Measurements from ENCODE around the gene GEMIN7. TPM values are rescaled to one million over a fixed set of nuclear protein-coding genes. Genes with fewer than 3 reads are reported as not detected.

GEMIN7 gene
- total RNA-seq, 3 donors from 2014 or later = 21.3 to 35.1 (median 22.1) TPM

DNA sequence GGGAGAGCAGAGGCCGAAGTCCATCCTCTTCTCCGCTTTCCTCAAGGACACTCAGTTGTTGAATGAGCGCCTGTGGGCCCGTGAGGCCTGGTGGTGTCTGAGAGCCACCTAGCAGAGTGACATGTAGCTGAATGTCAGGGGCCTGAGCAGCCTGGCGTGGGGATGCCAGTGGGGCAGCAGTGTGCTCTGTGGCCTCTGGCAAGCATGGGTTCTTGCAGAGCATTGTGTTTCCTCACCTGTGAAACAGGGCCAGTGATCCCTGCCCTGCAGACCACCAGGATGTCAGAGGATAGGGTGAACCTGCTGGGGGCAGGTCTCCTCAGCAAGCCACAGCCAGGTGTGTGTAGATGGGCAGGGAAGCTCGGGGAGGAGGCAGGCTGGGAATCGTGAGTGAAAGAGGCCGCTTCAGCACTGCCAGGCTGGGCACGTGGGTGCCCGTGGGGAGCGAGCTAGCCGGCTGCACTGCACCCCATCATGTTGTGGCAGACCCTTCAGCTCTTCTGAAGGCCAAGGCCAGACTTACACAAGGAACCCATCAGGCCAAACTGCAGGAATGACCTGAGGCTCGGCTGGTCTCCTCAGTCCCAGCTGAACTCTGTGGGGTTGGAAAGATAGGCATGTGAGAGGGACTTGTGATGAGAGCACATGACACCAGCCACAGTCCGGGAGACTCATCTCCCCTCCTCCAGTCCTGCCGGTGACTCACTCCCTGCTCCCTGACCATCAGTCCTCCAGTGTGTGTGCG lies 18.9 kb downstream of the GEMIN7 start:
- TF ChIP-seq POLR2AphosphoS5 (IDR thresholded peaks at IDR 0.05) (peak in 1 of 3 donors; percentile 46), POLR2A (IDR thresholded peaks at IDR 0.05) (no peak)
- no peaks in the 10 kb centered on the region for H3K27me3 ChIP-seq
- H3K36me3 ChIP-seq = no peaks in the 10 kb centered on the region
- H3K4me1 ChIP-seq = peaks cover 21 to 53% of the 10 kb centered on the region in 2 donors
- H3K9me3 ChIP-seq = no peaks in the 10 kb centered on the region
- peak overlapping the region in 2 of 3 donors; percentile 7 to 48 for H3K4me3 ChIP-seq
- intact Hi-C loops (cut with DNase I; ENCODE audit: low total_unique reads) = no loop called here
- DNase-seq (ENCODE audit: low spot score in 2 of 2) = peak; percentile 71 to 80
- H3K27ac ChIP-seq = peak overlapping the region; percentile 81 to 93

DNA sequence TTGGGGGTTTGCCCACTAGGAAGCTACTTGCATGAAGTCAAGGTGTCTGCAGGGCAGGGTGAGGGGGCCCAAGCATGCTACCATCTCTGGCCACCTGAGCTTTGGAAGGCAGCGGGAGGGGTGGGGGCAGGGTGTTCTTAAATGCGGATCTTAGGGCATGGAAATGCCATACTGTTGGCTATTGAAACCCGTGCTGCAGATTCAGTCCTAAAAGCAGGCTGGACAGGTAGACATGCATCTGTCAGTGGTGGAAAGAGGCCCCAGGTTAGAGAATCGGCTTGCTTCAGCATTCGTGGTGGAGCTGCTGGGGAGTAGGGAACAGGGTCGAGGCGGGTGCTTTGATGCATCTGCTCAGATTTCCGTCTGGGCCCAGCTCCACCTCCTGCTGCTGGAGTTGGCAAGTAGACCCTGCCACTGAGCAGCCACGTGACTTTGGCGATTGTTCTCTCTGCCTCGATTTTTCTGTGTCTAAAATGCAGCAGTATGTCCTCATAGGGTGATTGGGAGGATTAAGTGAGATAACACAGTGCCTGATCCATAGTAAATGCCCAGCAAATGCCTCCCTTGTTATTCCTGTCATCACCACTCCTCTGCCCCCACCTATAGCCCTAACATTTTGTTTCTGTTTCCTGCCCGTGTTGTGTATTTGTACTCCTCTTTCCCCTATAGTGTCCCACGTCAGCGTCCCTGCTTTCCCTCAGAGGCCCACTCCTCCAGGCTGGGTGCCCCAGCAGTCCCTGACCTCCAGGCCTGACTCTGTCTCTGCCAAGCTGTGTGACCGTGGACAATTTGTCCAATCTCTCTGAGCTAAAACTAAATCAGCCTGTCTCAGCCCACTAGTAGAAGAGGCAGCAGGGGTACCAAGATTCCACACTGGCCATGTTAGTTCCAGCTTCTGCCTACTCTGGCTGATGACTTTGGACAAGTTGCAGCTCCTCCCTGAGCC lies 19.7 kb downstream of the GEMIN7 start:
- TF ChIP-seq POLR2A (IDR thresholded peaks at IDR 0.05) = no peak
- TF ChIP-seq, protein P1, sequence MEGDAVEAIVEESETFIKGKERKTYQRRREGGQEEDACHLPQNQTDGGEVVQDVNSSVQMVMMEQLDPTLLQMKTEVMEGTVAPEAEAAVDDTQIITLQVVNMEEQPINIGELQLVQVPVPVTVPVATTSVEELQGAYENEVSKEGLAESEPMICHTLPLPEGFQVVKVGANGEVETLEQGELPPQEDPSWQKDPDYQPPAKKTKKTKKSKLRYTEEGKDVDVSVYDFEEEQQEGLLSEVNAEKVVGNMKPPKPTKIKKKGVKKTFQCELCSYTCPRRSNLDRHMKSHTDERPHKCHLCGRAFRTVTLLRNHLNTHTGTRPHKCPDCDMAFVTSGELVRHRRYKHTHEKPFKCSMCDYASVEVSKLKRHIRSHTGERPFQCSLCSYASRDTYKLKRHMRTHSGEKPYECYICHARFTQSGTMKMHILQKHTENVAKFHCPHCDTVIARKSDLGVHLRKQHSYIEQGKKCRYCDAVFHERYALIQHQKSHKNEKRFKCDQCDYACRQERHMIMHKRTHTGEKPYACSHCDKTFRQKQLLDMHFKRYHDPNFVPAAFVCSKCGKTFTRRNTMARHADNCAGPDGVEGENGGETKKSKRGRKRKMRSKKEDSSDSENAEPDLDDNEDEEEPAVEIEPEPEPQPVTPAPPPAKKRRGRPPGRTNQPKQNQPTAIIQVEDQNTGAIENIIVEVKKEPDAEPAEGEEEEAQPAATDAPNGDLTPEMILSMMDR (IDR thresholded peaks at IDR 0.05) = no peak
- TF ChIP-seq POLR2AphosphoS5 (IDR thresholded peaks at IDR 0.05) = no peak
- DNase-seq (ENCODE audit: low spot score in 2 of 2) = no peak

DNA sequence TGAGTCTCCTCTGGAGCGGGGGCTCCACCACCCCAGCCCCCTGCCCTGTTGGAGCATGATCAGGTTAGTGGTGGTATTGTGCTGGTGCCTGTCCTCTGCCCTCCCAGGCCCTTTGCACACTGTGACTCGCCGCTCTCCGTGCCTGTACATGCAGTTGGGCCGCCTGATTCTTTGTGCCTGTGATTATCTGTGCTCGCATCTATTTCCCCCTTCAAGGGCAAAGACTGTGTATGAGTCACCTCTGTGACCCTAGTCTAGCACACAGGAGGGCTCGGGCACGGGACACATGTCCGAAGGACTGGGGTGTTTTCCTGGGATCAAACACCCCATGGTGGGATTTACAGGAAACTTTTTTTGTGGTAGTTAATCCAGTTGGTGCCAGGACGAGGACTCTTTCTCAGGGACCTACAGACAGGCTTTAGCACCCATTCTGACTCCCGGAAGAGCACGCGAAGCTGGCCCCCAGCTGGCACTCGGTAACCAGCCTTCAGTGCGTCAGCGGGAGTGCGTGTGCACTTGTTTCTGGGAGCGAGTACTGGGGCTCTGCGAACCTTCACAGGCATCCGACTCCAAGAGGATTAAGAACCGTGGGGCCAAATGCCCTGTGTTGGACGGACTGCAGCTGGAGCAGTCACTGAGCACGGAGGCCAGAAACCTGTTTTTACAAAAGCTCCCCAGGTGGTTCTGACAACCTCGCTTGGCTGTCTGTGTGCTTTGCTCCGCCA lies 20.6 kb downstream of the GEMIN7 start:
- Histone ChIP-seq H3K36me3 (no peaks in the 10 kb centered on the region), H3K9me3 (no peaks in the 10 kb centered on the region), H3K27ac (peak overlapping the region; percentile 81 to 93), H3K4me3 (no peak overlapping the region), H3K4me1 (peaks cover 25 to 54% of the 10 kb centered on the region in 2 donors), H3K27me3 (no peaks in the 10 kb centered on the region)
- intact Hi-C loops (cut with DNase I; ENCODE audit: low total_unique reads) = no loop called here
- DNase-seq (ENCODE audit: low spot score in 2 of 2) = no peak
- TF ChIP-seq POLR2AphosphoS5 (IDR thresholded peaks at IDR 0.05) (no peak), POLR2A (IDR thresholded peaks at IDR 0.05) (no peak)
- TF ChIP-seq, protein P1 (IDR thresholded peaks at IDR 0.05) = no peak

More for the DNA sequence above, 19.7 kb downstream of the GEMIN7 start:
- Histone ChIP-seq H3K27me3 (no peaks in the 10 kb centered on the region), H3K4me1 (peaks cover 21 to 59% of the 10 kb centered on the region in 2 donors), H3K36me3 (no peaks in the 10 kb centered on the region), H3K27ac (peak overlapping the region; percentile 81 to 93), H3K9me3 (no peaks in the 10 kb centered on the region), H3K4me3 (peak overlapping the region; percentile 2 to 48 (median 7))
- intact Hi-C loops (cut with DNase I; ENCODE audit: low total_unique reads) = no loop called here

DNA sequence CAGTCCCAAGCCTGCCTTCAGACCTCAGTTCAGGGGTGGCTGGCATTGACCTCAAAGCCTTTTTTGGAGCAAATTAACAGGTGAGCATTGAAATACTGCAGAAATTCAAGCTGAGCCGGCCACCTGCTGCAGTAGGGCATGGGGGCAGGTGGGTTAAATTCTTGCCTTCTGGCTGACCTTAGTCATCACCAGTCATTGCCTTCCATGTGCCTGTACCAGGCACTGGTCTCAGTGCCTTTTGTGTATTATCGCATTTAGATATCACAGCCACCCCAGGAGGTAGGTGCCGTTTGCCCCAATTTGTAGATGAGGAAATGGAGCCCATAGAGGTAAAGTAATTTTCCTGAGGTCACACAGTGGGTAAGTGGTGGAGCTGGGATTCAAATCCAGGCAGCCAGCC lies 21.1 kb downstream of the GEMIN7 start:
- no peaks in the 10 kb centered on the region for H3K36me3 ChIP-seq
- DNase-seq (ENCODE audit: low spot score in 2 of 2) = no peak
- intact Hi-C loops (cut with DNase I; ENCODE audit: low total_unique reads) = no loop called here
- peaks cover 22 to 54% of the 10 kb centered on the region in 2 donors for H3K4me1 ChIP-seq
- no peaks in the 10 kb centered on the region for H3K9me3 ChIP-seq
- no peaks in the 10 kb centered on the region for H3K27me3 ChIP-seq
- no peak for TF ChIP-seq POLR2AphosphoS5 (IDR thresholded peaks at IDR 0.05)
- no peak for TF ChIP-seq POLR2A (IDR thresholded peaks at IDR 0.05)
- TF ChIP-seq, protein P1 (IDR thresholded peaks at IDR 0.05) = no peak
- H3K27ac ChIP-seq = peak overlapping the region; percentile 81 to 93
- no peak overlapping the region for H3K4me3 ChIP-seq

DNA sequence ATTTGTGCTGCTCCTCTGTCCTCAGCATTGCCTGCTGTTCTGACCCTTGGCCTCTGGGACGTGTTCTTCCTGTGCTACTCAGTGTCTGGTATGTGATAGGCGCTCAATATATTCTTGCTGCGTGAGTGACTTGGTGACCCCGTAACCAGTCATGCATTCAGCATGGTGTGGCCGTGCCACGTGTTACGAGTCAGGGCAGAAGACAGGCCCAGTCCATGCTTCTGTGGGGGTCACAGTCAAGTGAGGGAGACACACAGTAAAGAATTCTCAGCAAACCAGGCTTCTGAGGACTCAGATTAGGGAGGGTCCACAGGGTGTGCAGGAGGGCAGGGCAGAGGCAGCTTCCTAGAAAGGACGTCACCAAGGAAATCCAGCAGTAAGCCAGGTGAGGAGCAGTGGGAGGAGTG lies 21.8 kb downstream of the GEMIN7 start:
- Histone ChIP-seq H3K27ac (peak overlapping the region; percentile 8 to 93), H3K36me3 (no peaks in the 10 kb centered on the region), H3K4me1 (peaks cover 22 to 49% of the 10 kb centered on the region in 2 donors), H3K27me3 (no peaks in the 10 kb centered on the region), H3K9me3 (no peaks in the 10 kb centered on the region), H3K4me3 (no peak overlapping the region)
- intact Hi-C loops (cut with DNase I; ENCODE audit: low total_unique reads) = no loop called here
- no peak for TF ChIP-seq POLR2AphosphoS5 (IDR thresholded peaks at IDR 0.05)
- TF ChIP-seq, protein P1 (IDR thresholded peaks at IDR 0.05) = no peak
- TF ChIP-seq POLR2A (IDR thresholded peaks at IDR 0.05) = no peak
- DNase-seq (ENCODE audit: low spot score in 2 of 2) = no peak

Measured in breast epithelium (tissue), 4 donors.